GM19395 (cell line): ENCODE measurements around the gene SLC2A4.
"Not testable (repeated sequence)": the region's sequence is repeated elsewhere in the genome, so short reads cannot be mapped to it uniquely, and the experiment has no call there.

ENCODE experiments used
- ATAC-seq: cut with Tn5 transposase; IDR thresholded peaks from one replicate; pipeline ENCODE4 v1.9.1; 2021; ENCODE audit warnings: mild to moderate bottlenecking, moderate library complexity; ENCODE audit not compliant: unreplicated experiment

The SLC2A4 gene

DNA sequence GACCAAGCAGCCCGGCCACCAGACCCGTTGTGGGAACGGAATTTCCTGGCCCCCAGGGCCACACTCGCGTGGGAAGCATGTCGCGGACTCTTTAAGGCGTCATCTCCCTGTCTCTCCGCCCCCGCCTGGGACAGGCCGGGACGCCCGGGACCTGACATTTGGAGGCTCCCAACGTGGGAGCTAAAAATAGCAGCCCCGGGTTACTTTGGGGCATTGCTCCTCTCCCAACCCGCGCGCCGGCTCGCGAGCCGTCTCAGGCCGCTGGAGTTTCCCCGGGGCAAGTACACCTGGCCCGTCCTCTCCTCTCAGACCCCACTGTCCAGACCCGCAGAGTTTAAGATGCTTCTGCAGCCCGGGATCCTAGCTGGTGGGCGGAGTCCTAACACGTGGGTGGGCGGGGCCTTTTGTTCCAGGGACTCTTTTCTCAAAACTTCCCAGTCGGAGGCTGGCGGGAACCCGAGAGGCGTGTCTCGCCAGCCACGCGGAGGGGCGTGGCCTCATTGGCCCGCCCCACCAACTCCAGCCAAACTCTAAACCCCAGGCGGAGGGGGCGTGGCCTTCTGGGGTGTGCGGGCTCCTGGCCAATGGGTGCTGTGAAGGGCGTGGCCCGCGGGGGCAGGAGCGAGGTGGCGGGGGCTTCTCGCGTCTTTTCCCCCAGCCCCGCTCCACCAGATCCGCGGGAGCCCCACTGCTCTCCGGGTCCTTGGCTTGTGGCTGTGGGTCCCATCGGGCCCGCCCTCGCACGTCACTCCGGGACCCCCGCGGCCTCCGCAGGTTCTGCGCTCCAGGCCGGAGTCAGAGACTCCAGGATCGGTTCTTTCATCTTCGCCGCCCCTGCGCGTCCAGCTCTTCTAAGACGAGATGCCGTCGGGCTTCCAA, at the start of gene SLC2A4:
Gene SLC2A4, plus strand, starts transcription at position 645 of the 879 bp plus-strand sequence. Its CDS starts 217 bp downstream, at position 862.
- ATAC-seq, result no peak

DNA sequence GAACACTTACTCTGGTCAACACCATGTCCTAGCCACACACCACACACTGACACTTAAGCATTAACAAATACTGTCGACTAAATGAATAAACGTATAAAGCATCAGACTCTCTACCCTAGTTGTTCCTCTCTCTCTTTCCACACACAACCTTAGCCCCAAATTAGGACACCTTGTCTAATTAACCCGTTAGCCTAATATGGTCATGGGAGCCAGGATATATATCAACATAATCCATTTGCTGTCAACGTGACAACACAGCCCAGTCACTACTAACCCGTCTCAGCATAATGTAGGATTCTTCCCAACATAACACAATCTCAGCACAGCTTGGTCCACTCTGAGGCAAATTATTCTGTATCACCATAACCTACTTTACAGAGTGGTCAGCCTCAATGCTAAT, 49.4 kb upstream of the SLC2A4 start:
- ATAC-seq, result no peak

DNA sequence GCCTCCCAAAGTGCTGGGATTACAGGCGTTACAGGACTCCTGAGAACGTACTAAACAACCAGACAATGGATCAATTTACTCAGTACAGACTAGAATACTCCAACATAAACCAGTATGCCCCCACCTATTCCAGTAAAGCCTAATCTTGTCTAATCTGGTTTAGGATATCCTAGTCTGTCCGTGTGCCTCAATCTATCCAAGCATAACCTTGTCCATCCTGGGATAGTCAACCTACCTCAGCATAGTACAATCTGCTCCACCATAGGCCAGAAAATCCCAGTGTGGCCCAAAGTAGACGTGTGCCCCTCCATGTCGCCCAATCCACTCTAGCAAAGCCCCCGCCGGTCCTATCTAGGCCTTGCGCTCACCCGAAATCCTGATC, 47.8 kb upstream of the SLC2A4 start:
- ATAC-seq, result no peak

DNA sequence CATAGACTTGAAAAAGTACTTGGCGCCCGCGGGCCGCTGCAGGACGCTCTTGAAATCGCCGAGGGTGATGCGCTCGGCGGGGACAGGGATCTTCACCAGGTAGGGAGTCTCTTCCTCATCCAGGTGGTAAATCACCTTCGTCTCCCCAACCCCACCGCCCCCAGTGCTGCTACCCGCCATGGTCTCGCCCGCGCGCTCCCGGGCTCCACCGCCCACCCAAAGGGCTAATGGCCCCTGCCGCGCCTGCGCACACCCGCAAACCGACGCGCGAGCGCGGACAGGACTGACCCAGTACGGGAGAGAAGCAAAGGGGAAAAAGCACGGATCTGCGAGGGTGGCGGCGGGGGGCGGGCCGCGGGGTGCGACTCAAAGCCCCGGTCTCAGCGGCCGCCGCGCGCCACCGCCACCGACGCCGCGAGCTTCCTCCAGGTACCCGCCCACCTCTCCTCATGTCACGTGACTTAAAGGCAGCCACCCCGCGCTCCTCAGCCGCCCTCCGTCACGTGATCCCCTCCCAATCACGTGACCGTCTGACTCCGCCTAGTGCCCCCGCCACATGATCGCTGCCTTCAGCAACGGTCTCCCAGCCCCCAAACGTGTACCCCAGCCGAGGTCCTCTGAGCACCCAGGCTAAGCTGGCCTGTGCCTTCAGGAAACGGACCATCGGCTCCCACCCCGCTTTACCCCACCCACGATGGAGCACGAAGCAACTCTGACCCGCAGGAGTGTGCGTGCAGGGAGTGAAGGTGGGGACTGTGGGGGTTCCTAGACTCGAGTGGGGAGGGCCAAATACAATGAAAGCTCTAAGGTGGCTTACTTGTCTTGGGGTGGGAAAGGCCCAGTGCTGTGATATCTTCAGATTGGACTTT, 47.2 kb upstream of the SLC2A4 start, which contains the start of gene DVL2:
Gene DVL2, minus strand, starts transcription at position 435 of the 869 bp plus-strand sequence. Its CDS starts 255 bp downstream, at position 180.
- ATAC-seq, result peak; percentile 50

DNA sequence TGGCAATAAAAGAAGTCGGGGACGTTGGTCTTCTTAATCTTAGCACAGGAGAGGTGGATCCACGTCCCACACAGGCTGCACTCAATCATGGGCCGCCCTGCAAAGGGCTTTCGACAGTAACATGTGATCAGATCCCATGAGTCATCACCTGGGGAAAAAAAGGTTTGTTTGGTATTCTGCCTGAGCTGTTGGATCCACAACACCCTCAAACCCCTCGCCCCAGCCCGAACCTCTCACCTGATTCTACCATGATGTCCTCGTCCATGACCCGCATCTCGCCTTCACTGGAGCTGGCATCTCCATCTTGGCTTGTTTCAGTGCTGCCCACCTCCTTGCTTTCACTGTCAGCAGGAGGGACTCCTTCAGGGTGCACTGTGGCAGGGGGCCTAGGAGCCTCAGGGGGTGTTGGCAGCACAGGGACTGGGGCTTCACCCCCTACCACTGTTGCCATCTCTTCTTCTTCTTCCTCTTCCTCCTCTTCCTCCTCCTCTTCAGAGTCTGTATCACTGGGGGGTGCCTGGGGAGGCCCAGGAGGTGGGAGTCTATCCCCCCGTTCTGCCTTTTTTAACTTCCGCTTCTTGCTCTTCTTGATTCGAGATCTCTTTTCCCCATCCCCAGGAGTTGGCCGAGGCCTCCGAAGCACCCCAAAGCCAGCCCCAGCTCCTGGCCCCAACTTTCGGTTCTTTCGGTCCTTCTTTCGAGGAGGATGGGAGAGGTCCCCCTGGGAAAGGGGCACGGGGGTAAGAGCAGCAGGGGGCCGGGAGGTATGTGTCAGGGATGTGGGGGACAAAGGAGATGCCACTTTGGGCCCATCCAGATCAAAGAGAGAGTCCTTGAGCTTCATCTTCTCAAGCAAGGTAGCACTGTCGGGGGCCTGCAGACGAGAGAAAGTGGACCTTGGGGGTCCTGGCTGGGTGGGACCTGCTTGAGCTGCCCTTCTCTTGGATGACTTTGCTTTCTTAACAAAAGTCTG, 45.5 kb upstream of the SLC2A4 start:
- ATAC-seq, result no peak

DNA sequence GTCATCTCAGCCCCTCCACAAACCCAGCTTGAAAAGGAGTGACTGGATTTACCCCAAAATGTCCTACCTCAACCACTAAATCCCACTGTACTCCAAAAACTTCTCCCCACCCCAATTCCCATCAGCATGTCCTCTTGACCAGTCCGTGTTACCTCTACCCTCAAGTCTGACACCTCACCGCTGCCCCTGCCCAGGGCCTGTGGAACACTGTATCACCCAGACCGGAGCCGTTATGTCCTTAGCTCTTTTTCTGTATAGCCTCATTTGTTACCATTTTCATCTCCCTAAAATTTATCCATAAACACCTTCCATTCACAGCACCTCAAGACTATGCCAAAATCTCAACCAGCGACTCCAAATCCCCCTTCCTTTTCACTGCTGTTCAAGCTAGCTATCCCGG, 44.7 kb upstream of the SLC2A4 start:
- ATAC-seq, result no peak

DNA sequence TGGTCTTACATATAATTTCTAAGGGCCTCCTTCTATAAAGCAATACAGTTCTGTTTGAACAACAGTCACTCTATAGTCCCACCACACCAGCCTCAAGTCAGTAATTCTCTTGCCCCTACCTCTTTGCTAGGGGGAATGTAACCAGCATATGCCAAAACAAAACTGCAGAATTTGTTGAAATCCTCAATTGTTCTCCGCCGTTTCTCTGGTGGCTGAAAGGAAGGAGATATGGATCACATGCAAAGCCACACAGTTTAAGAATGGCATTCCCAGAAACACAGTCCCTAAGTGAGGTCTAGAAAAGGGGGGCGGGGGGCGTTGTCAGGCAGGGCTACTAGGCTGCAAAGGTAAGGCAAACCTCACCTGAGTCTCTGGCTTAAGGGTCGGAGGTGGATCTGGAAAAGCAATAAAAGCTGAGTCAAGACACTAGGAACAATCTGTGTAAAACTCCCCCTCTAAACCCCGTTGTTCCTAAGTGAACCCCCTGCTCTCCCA, 44.2 kb upstream of the SLC2A4 start:
- no peak for ATAC-seq

DNA sequence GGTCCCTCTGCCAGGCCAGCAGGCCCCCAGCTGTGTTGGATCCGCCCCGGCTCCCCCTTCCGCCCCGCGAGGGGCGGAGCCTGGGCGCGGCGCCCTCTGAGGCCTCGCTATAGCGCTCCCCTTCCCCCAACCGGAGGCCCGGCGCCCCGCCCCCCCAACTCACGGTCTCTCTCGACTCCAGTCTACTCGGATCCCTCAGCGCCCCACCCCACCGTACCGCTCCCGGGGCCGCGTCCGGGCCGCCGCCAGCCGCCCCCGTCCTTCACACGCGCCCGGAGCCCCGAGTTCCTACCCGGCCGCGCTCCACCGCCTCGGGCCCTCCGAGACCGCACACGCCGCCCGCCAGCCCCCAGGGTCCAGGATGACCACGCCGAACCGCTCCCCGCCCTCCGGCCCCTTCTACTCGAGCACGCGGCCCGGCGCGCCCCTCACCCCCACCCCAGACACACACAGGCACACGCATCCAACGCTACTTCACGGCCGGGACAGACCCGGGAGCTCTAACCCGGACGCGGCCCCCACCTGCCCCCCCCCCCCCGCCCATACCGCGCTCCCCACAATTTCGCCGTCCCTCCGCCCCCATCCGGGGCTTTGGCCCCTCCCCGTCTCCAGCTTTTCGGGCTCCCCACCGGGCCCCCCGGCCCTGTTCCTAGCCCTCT, 43.6 kb upstream of the SLC2A4 start:
- ATAC-seq, result no peak

DNA sequence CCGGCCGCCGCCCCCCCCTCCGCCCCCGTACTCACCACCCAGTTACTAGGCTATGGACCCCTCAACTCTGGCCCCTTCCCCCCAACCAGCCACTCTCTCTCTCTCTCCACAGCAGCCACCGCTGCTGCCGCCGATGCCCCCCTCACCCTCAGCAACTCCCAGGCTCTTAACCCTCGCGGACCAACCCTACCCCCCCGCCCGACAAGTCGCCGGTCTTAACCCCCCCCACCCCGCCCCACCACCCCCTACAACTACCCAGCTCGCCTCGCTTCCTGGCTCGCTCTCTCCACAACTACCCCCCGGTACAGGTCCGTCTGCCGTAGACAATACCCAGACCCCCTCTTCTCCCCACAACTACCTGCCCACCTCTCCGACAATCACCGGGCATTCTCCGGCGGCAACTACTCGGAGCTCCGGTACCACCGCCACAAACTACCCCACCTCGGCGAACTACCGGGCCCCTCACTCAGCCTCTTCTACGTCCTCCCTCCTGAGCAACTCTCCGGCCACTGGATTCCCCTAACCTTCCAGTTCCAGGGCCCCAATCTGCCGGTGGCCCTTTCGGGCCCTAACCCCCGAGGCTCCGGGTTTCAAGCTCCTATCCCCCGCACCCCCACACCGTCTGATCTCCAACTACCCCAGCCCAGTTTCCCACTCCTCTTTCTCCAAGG, 43.0 kb upstream of the SLC2A4 start:
- ATAC-seq, result no peak

DNA sequence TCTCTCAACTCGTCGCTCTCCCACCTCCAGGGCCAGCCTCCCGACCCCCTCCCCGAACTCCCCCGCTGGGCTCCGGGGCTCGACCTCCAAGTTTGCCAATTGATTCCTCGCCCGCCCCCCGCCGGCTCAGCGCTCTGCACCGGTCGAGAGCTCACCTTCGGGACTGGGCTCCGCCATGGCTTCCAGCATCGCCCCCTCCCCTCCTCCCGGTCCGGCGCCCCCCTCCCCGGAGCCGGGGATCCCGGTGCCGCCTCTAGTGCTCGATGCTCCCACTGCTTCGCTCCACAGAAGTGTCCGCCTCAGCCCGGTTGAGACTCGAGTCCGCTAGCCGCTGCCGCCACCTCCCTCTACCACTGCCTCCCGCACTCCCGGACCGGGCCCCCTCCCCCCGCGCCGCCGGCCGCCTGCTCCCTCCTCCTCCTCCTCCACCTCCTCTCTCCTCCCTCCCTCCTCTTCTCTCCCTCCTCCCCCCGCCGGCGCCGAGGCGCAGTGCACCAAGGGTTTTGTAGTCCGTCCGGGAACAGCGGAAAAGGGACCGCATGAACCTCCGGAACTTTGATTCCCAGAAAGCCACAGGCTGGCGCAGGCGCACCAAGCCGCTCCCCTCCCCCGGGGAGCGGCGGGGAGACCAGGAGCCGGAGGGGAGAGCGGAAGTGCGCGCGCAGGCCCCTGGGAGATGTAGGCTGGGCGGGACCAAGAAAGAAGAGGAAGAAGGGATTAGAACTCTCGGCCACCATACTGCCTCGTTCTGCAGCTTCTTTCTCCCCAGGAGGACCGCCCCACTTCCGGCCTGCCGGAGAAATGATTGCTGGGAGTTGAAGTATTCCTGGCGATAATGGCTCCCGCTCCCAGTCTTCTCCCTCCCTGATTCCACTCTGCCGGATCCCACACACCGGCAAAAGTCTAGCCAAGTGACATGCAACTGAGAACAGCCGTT, 42.2 kb upstream of the SLC2A4 start, which contains the start of gene PHF23:
Gene PHF23, minus strand, starts transcription at position 367 of the 937 bp plus-strand sequence. Its CDS starts 178 bp downstream, at position 189.
- peak; percentile 48 for ATAC-seq

DNA sequence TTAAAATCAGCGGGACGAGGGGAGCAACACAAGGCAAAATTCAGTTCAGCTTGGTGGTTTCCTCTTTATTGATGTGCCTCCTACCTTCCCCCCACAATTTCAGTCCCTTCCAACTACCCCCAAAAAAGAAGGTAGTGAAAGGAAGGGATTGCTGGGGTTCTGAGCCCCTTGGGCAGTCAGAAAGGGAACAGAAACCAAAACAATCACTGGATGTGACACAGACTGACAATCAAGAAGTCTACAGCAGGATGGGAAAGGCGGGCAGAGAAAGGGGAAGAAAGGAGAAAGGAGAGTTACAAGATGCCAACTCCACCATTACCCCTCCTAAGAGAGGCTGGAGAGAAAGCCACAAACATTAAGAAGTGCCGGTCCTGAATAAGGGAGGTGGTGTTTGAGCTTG, 41.1 kb upstream of the SLC2A4 start:
- no peak for ATAC-seq

DNA sequence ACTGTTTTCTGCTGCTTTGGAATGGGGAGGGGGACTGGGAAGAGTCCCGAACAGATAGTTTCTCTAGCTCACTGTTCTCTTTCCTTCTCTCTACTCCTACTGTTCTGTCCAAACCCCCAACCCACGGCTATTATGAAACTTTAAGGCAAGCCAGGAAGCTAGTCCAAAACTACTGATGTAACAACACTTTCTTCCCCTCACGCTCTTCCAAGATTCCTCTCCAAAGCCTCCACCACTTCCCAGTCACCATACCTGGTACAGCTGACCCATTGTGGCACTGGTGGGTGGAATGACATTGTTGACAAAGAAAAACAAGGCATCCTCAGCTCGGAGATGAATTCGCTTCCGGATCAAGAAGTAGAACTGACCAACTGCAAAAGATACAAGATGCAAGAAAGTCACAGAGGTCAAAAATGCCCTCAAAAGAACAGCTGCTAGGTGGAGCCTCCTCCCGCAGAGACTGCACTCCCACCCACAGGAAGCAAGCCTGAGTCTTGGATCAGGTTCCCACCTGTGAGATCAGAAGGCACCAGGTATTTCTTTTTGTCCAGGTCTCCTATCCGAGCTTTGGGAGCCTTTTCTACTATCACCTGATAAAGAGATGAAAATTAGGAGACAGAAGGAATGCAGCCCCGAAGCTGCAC, 40.3 kb upstream of the SLC2A4 start:
- ATAC-seq, result no peak

DNA sequence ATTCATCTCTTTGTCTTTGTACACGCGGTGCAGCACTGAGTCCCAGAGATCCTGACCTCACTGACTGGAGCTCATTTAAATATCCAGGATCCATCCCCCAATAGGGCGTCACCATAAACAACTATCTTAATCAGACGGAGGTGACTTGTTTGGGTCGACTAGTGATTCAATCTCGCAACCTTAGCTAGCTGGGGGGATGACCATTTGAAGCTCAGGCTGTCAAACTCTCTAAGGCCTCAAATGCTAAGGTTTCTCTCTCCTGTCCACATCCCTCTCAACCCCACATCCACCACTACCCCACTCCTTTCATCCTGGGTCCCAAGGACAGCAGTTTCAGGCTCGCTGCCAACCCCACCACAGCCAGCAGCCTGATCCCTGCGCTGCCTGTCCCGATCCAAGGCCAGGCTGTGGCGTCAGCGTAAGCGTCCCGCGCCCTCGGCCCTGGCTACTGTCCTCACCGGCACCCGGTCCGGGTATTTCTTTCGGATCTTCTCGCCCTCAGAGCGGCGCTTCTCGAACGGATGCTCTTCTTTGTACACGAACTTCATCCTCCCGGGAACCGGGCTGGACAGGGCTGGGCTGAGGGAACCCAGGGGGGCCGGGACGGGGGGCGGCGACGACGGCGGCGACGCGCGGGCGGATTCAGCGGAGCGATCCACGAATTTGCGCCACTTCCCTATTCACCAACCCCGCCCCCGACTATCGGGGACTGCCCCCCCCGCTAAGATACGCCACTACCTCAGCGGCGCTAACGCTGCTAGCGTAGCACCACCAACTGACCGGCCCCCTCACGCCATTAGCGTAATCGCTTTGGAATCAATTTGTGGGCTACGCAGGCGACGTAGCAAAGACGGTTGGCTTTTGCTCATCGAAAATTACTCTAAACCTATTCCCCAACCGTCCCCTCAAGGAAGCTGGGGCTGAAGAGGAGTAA, 39.5 kb upstream of the SLC2A4 start, which contains the start of gene GABARAP:
Gene GABARAP, minus strand, starts transcription at position 667 of the 934 bp plus-strand sequence. Its CDS starts 119 bp downstream, at position 548.
- ATAC-seq, result peak; percentile 37

DNA sequence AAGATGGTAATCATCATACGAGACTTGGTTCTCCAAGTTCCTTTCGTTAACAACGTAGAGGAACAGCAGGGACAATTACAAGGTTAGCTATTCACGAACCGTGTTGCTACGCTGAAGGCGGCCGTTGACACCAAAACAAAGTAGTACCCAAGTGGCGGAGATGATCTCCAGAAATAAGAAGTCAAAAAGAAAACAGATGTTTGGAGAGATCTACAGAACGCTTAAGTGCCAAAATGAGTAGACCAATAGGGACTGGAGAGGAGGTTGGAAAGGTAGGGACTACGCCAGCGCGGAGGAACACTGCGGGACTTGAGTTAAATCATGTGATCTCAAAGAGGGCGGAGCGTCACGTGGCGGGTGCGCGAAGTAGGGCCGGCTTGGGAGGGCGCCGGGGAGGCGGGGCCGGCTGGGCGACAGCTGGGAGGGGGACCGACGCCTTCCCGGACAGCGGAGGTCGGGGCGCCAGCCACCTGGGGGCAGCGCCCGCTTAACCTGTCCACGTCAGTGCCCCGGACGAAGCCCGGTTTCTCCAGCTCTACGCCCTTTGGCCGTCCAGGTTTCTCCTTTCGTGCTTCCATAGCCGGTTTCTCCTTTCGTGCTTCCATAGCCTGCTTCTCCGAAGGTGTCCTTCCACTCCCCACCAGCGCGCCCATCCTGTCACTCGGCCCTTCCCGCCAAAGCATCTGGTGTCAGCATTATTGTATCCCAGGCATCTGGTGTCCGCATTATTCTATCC, 38.6 kb upstream of the SLC2A4 start:
- peak; percentile 44 for ATAC-seq

DNA sequence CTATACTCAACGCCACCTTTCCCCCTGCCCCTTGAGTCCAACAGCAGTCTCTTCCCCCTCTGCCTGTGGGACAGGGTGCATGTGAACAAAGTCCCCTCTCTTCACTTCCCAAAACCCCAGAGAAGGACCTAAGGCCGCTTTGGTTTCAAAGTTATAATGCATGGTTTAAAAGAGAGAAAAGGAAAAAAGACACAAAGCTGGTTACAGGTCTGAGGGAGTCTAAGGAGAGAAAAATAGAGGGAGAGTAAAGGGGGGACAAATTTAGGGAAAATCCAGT, 38.1 kb upstream of the SLC2A4 start:
- ATAC-seq, result no peak

DNA sequence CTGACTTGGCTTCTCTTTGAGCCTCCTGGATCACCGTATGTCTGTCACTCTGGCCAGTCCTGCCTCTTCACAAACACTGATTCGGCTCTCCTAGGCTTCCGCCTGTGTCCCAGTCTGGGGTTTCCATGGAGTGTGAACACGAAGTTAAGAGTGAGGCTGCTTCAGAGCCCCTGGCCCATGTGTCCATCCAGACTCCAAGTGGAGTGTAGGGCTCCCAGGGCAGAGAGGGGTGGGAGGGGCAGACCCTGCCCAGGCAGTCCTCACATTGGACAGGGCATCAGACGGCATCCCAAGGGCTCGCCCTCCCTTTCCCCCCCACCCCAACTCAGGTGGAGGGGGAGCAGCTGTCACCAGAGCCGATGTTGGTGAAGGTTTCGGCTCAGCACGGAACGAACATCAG, 37.7 kb upstream of the SLC2A4 start:
- ATAC-seq, result not testable (repeated sequence)
